ENCODE results near the gene MYL9. TPM values are rescaled to one million over a fixed set of nuclear protein-coding genes. Genes with fewer than 3 reads are reported as not detected.

Gene MYL9
- polyA plus RNA-seq, 1 donor (not counting 4 experiments of a cell fraction or from before 2014, with no cell fraction given) = 1.7 TPM

DNA sequence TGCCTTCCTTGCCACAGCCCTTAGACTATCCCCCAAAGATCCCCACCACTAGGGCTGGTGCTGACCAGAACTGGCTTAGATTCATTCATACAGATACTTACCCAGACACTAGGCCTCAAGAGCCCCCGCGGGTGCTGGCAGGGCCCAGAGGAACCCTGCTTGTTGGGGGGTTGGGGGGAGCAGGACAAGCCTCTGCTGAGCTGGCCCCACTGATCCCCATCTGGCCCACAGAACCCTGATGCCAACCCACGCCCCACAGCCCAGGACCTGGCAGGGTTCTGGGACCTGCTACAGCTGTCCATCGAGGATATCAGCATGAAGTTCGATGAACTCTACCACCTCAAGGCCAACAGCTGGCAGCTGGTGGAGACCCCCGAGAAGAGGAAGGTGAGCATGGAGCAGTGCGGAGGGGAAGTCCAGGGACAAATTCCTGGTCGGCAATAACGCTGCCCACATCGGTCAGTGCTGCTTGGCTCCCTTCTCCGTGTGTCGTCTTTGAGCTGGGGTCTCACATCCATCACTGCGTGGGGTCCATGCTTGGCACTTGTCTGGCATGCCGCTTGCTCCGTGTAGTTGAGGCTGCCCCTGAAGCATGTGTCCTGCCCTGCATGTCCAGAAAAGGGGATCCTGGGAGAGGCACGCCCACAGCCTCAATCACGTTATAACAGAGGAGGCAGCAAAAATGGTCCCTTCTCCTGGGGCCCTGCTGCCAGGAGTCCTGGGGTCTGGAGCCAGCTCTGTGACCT, 15.5 kb upstream of the MYL9 start:
- H3K4me2 ChIP-seq (ENCODE audit: control insufficient read depth, extremely low read depth, insufficient read depth, low read depth, low read length) = no peak overlapping the region
- H3K4me3 ChIP-seq (ENCODE audit: control insufficient read depth in 2 of 3, extremely low read depth in 1 of 3, insufficient read depth in 2 of 3, low read depth in 1 of 3, low read length in 3 of 3) = no peak overlapping the region
- no peaks in the 10 kb centered on the region for H3K9me1 ChIP-seq (ENCODE audit: control insufficient read depth, extremely low read depth, insufficient read depth, low read length)
- H4K20me1 ChIP-seq (ENCODE audit: control insufficient read depth, extremely low read depth, insufficient read depth, low read length) = no peaks in the 10 kb centered on the region
- H3K27ac ChIP-seq (ENCODE audit: control insufficient read depth, insufficient read depth, low read length) = no peak overlapping the region
- no peak for FAIRE-seq
- H2AFZ ChIP-seq (ENCODE audit: control insufficient read depth, low read length) = no peak overlapping the region
- H3K9me3 ChIP-seq (ENCODE audit: control insufficient read depth, low read depth, low read length) = no peaks in the 10 kb centered on the region
- TF ChIP-seq EZH2 (IDR thresholded peaks at IDR 0.05; ENCODE audit: low read length) (no peak), CTCF (optimal IDR thresholded peaks at IDR 0.05 in 1 of 3, IDR thresholded peaks at IDR 0.05 in 1 of 3, conservative IDR thresholded peaks at IDR 0.05 in 1 of 3; ENCODE audit: extremely low read depth in 1 of 3, insufficient read depth in 2 of 3, low read length in 3 of 3) (no peak)
- no peaks in the 10 kb centered on the region for H3K79me2 ChIP-seq (ENCODE audit: control insufficient read depth, insufficient read depth, low read length)
- peaks cover 26 to 37% of the 10 kb centered on the region in 2 experiments for H3K36me3 ChIP-seq (ENCODE audit: control insufficient read depth in 2 of 2, extremely low read depth in 1 of 2, insufficient read depth in 2 of 2, low read length in 2 of 2)
- H3K27me3 ChIP-seq (ENCODE audit: control insufficient read depth, extremely low read depth, insufficient read depth, low read length) = no peaks in the 10 kb centered on the region
- no peak overlapping the region for H3K9ac ChIP-seq (ENCODE audit: control insufficient read depth, extremely low read depth, insufficient read depth, low read length)
- dilution Hi-C loops (cut with MboI; ENCODE audit: extremely low pct_ligation_motif_present, low sequenced_read_pairs) = no loop called here
- no peaks in the 10 kb centered on the region for H3K4me1 ChIP-seq (ENCODE audit: control insufficient read depth, extremely low read depth, insufficient read depth, low read length)
- DNase-seq (ENCODE audit: low read depth, low spot score) = no peak

- dilution Hi-C loops (cut with MboI; ENCODE audit: extremely low pct_ligation_motif_present, low sequenced_read_pairs) = no loop called here
- no peaks in the 10 kb centered on the region for H3K9me3 ChIP-seq (ENCODE audit: control insufficient read depth, low read depth, low read length)
Measured at GRCh38 chr20:36526521-36527011, 14.8 kb upstream of the MYL9 start.

More at GRCh38 chr20:36526521-36527011, 14.8 kb upstream of the MYL9 start:
- H4K20me1 ChIP-seq (ENCODE audit: control insufficient read depth, extremely low read depth, insufficient read depth, low read length) = no peaks in the 10 kb centered on the region
- H3K27ac ChIP-seq (ENCODE audit: control insufficient read depth, insufficient read depth, low read length) = no peak overlapping the region
- DNase-seq (ENCODE audit: low read depth, low spot score) = no peak
- H3K4me2 ChIP-seq (ENCODE audit: control insufficient read depth, extremely low read depth, insufficient read depth, low read depth, low read length) = no peak overlapping the region
- TF ChIP-seq CTCF (optimal IDR thresholded peaks at IDR 0.05 in 1 of 3, IDR thresholded peaks at IDR 0.05 in 1 of 3, conservative IDR thresholded peaks at IDR 0.05 in 1 of 3; ENCODE audit: extremely low read depth in 1 of 3, insufficient read depth in 2 of 3, low read length in 3 of 3) (no peak), EZH2 (IDR thresholded peaks at IDR 0.05; ENCODE audit: low read length) (no peak)
- H2AFZ ChIP-seq (ENCODE audit: control insufficient read depth, low read length) = no peak overlapping the region
- H3K4me3 ChIP-seq (ENCODE audit: control insufficient read depth in 2 of 3, extremely low read depth in 1 of 3, insufficient read depth in 2 of 3, low read depth in 1 of 3, low read length in 3 of 3) = no peak overlapping the region
- no peak overlapping the region for H3K9ac ChIP-seq (ENCODE audit: control insufficient read depth, extremely low read depth, insufficient read depth, low read length)
- H3K79me2 ChIP-seq (ENCODE audit: control insufficient read depth, insufficient read depth, low read length) = no peaks in the 10 kb centered on the region
- no peaks in the 10 kb centered on the region for H3K9me1 ChIP-seq (ENCODE audit: control insufficient read depth, extremely low read depth, insufficient read depth, low read length)
- H3K4me1 ChIP-seq (ENCODE audit: control insufficient read depth, extremely low read depth, insufficient read depth, low read length) = no peaks in the 10 kb centered on the region
- H3K36me3 ChIP-seq (ENCODE audit: control insufficient read depth in 2 of 2, extremely low read depth in 1 of 2, insufficient read depth in 2 of 2, low read length in 2 of 2) = peaks cover 26 to 33% of the 10 kb centered on the region in 2 experiments
- FAIRE-seq = no peak
- no peaks in the 10 kb centered on the region for H3K27me3 ChIP-seq (ENCODE audit: control insufficient read depth, extremely low read depth, insufficient read depth, low read length)

All from keratinocyte (primary cell).